Natural killer cell (primary cell): ENCODE measurements around the gene SRGAP3. TPM values are rescaled to one million over a fixed set of nuclear protein-coding genes. Genes with fewer than 3 reads are reported as not detected.

Source experiments
- ATAC-seq, 3 donors: fragments of 150-1000 bp in 2 of 3; fragments of 200-7000 bp in 1 of 3; cut with Tn5 transposase; 1 replicate in 1 of 3; 2 replicates in 2 of 3; pipeline ENCODE4 v1.10.0; 2021; ENCODE audit warnings: mild to moderate bottlenecking in 2 of 3, moderate library complexity in 2 of 3
- DNase-seq, 2 donors: peaks; one replicate each; pipeline versions ENCODE4 v3.0.0 to v3.0.0-alpha.2; 2013 to 2021; ENCODE audit warnings: mixed read lengths in 1 of 2
- H3K27ac ChIP-seq: one replicate; pipeline ENCODE4 v1.5.1; 2013; ENCODE audit warnings: mild to moderate bottlenecking, low read length
- H3K27me3 ChIP-seq: one replicate; pipeline ENCODE4 v1.6.1; 2013; ENCODE audit warnings: low read length; ENCODE audit not compliant: control insufficient read depth, insufficient read depth
- H3K36me3 ChIP-seq: one replicate; pipeline ENCODE4 v1.6.1; 2013; ENCODE audit warnings: low read length; ENCODE audit not compliant: control insufficient read depth, insufficient read depth
- H3K4me1 ChIP-seq: one replicate; pipeline ENCODE4 v1.6.1; 2013; ENCODE audit warnings: low read length; ENCODE audit not compliant: control insufficient read depth, insufficient read depth
- H3K4me3 ChIP-seq: one replicate; pipeline ENCODE4 v1.5.1; 2013; ENCODE audit warnings: low read length
- H3K9me3 ChIP-seq: one replicate; pipeline ENCODE4 v1.6.1; 2013; ENCODE audit warnings: low read length; ENCODE audit not compliant: control insufficient read depth, insufficient read depth
- H3K27ac Mint-ChIP-seq, 2 donors: one replicate each; pipeline ENCODE4 v1.8.0; 2022; ENCODE audit warnings: mild to moderate bottlenecking in 2 of 2, mixed read lengths in 2 of 2, moderate library complexity in 1 of 2
- H3K27me3 Mint-ChIP-seq, 2 donors: one replicate each; pipeline ENCODE4 v1.8.0; 2022; ENCODE audit warnings: low read depth in 2 of 2, mixed read lengths in 2 of 2
- H3K36me3 Mint-ChIP-seq: one replicate; pipeline ENCODE4 v1.8.0; 2022; ENCODE audit warnings: mixed read lengths
- H3K4me1 Mint-ChIP-seq, 2 donors: one replicate each; pipeline ENCODE4 v1.8.0; 2022; ENCODE audit warnings: mixed read lengths in 2 of 2
- H3K4me3 Mint-ChIP-seq: one replicate; pipeline ENCODE4 v1.8.0; 2022; ENCODE audit warnings: mild to moderate bottlenecking, moderate library complexity, mixed read lengths
- H3K9me3 Mint-ChIP-seq, 2 donors: one replicate each; pipeline ENCODE4 v1.8.0; 2022; ENCODE audit warnings: mixed read lengths in 2 of 2
- CTCF ChIP-seq: fragments of 200-600 bp; IDR thresholded peaks from one replicate; pipeline ENCODE4 v1.8.0; 2022; ENCODE audit warnings: antibody characterized with exemption
- WGBS: methylation state at CpG from one replicate; pipeline ENCODE4 v1.1.7; 2013; ENCODE audit warnings: missing lambda C conversion rate; ENCODE audit not compliant: insufficient coverage; 5-methylcytosine and 5-hydroxymethylcytosine counted together
- intact Hi-C: fragments of 100-400 bp; cut with micrococcal nuclease; formaldehyde crosslinking; loops from one replicate; pipeline ENCODE4 v1.14.2; 2022
- total RNA-seq, 4 donors: library from RNA; stranded (reverse); fragments of 120-200 nt in 1 of 4; gene quantifications; one replicate each; pipeline versions ENCODE4 v1.2.3 to v1.2.4, GENCODE V29; 2013 to 2022

SRGAP3 gene
- total RNA-seq, 3 donors from 2014 or later (not counting 1 experiment from before 2014, with no cell fraction given), result 2.5 to 14.9 (median 3.0) TPM

GRCh38 chr3:8985876-8986275, 263.6 kb downstream of the SRGAP3 start:
- 90% methylated on average over 9 of the region's 9 CpGs for WGBS
- no peak overlapping the region for H3K4me3 Mint-ChIP-seq
- no peak for ATAC-seq

DNA sequence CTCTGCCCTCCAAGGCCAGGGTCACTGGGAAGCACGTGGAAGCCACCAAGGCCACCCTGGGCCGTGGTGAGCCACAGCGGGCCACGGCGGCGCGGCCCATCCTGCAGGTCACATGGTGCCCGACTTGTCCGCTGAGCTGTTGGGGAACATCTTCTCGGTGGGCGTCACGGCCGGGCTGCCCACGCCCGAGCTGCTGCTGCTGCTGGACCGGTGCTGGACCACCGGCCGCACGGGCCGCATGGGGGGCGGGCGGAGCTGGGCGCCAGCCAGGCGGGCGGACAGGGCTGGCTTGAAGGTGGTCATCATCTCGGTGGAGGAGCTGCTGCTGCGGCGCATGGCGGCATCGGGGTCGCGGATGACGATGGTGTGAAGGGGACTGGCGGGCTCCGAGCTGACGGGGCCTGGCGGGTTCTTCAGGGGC, 264.0 kb downstream of the SRGAP3 start:
- Mint-ChIP-seq H3K27me3 (peaks cover 8 to 9% of the 10 kb centered on the region in 2 donors), H3K36me3 (no peaks in the 10 kb centered on the region), H3K27ac (no peak overlapping the region), H3K4me1 (no peaks in the 10 kb centered on the region), H3K9me3 (no peaks in the 10 kb centered on the region), H3K4me3 (no peak overlapping the region)
- Histone ChIP-seq H3K9me3 (no peaks in the 10 kb centered on the region), H3K36me3 (no peaks in the 10 kb centered on the region), H3K27me3 (no peaks in the 10 kb centered on the region), H3K27ac (no peak overlapping the region), H3K4me1 (peaks cover 5% of the 10 kb centered on the region), H3K4me3 (no peak overlapping the region)
- intact Hi-C loops, result no loop called here
- 96% methylated on average over 37 of the region's 37 CpGs for WGBS
- ATAC-seq (no peak), DNase-seq (no peak)
- TF ChIP-seq CTCF, result no peak

More at GRCh38 chr3:8985876-8986275, 263.6 kb downstream of the SRGAP3 start:
- intact Hi-C loops, result no loop called here
- no peaks in the 10 kb centered on the region for H3K36me3 Mint-ChIP-seq
- no peaks in the 10 kb centered on the region for H3K27me3 ChIP-seq
- peaks cover 5% of the 10 kb centered on the region for H3K4me1 ChIP-seq
- peaks cover 7 to 8% of the 10 kb centered on the region in 2 donors for H3K27me3 Mint-ChIP-seq
- no peak for DNase-seq
- H3K4me3 ChIP-seq, result no peak overlapping the region
- H3K36me3 ChIP-seq, result no peaks in the 10 kb centered on the region
- no peak overlapping the region for H3K27ac Mint-ChIP-seq
- no peak overlapping the region for H3K27ac ChIP-seq
- no peaks in the 10 kb centered on the region for H3K9me3 Mint-ChIP-seq
- no peak for TF ChIP-seq CTCF
- H3K9me3 ChIP-seq, result no peaks in the 10 kb centered on the region
- no peaks in the 10 kb centered on the region for H3K4me1 Mint-ChIP-seq

DNA sequence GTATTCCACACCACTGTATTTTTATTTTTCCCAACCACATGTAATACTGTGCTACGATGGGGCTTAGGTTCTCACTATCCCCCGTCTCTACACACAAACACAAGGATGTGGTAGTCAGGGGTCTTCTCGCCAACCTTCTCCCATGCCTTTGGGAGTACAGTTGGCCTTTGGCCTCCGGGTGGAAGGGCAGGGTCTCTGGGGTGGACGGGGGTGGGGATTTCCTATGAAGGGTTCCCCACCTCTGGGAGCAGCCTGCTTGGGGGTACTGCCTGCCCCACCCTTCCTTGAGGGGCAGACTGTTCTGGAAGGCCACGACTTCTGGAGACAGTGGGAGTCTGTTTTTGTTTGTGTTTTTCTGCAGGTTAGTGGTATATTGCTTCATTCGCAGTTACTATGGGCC, 264.9 kb downstream of the SRGAP3 start:
- H3K27ac ChIP-seq, result no peak overlapping the region
- H3K36me3 ChIP-seq, result no peaks in the 10 kb centered on the region
- no peaks in the 10 kb centered on the region for H3K4me1 Mint-ChIP-seq
- ATAC-seq (no peak), DNase-seq (no peak)
- H3K4me3 Mint-ChIP-seq, result no peak overlapping the region
- H3K9me3 Mint-ChIP-seq, result no peaks in the 10 kb centered on the region
- no peak overlapping the region for H3K27ac Mint-ChIP-seq
- H3K27me3 ChIP-seq, result no peaks in the 10 kb centered on the region
- H3K4me3 ChIP-seq, result no peak overlapping the region
- no peaks in the 10 kb centered on the region for H3K9me3 ChIP-seq
- intact Hi-C loops, result no loop called here
- peaks cover 12 to 13% of the 10 kb centered on the region in 2 donors for H3K27me3 Mint-ChIP-seq
- TF ChIP-seq CTCF, result no peak
- WGBS, result 84% methylated on average over 4 of the region's 7 CpGs
- H3K4me1 ChIP-seq, result peaks cover 5% of the 10 kb centered on the region
- no peaks in the 10 kb centered on the region for H3K36me3 Mint-ChIP-seq

DNA sequence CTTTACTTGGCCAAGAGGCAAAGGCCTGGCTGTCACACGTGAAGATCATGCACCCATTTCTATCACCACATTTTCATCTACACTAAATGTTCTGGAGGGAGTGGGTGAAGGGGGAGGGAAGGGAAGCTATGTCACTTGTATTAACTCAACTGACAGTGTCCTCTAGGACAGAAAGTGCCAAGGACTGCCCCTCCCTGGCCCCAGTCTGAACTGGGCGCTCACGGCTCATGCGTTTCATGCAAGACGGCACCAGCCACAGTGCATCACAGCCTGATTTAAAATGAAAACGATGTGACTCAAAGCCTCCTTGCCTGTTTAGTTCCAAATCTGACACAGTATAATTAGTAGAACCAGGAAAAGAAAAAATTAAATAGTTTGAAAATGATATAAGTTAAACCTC, 265.4 kb downstream of the SRGAP3 start:
- no peak overlapping the region for H3K27ac ChIP-seq
- 91% methylated on average over 5 of the region's 6 CpGs for WGBS
- intact Hi-C loops, result no loop called here
- no peak for TF ChIP-seq CTCF
- H3K4me1 ChIP-seq, result peaks cover 5% of the 10 kb centered on the region
- Mint-ChIP-seq H3K4me1 (no peaks in the 10 kb centered on the region), H3K36me3 (no peaks in the 10 kb centered on the region), H3K9me3 (peaks cover 2% of the 10 kb centered on the region in 2 donors), H3K27me3 (peaks cover 14 to 17% of the 10 kb centered on the region in 2 donors), H3K27ac (no peak overlapping the region), H3K4me3 (no peak overlapping the region)
- no peaks in the 10 kb centered on the region for H3K36me3 ChIP-seq
- no peak overlapping the region for H3K4me3 ChIP-seq
- DNase-seq, result no peak
- H3K27me3 ChIP-seq, result no peaks in the 10 kb centered on the region
- no peaks in the 10 kb centered on the region for H3K9me3 ChIP-seq
- ATAC-seq, result no peak
